Measurements from ENCODE around the gene GPR55. TPM values are rescaled to one million over a fixed set of nuclear protein-coding genes. Genes with fewer than 3 reads are reported as not detected.

Gene GPR55
- total RNA-seq, 4 donors from 2014 or later: 0.61 to 0.88 (median 0.78) TPM

- no peak for TF ChIP-seq CTCF (IDR thresholded peaks at IDR 0.05)
- TF ChIP-seq POLR2A (IDR thresholded peaks at IDR 0.05): no peak
- H3K27me3 ChIP-seq: peaks cover 0 to 26% (median 0%) of the 10 kb centered on the region in 4 donors
- DNase-seq: no peak
- no peaks in the 10 kb centered on the region for H3K36me3 ChIP-seq
- H3K4me3 ChIP-seq: no peak overlapping the region
- H3K9me3 ChIP-seq: no peaks in the 10 kb centered on the region
- WGBS, 2 donors: 63 to 80% methylated on average over 8 to 9 of the region's 10 CpGs
- H3K27ac ChIP-seq: no peak overlapping the region
- H3K4me1 ChIP-seq: peaks cover 0 to 15% (median 3%) of the 10 kb centered on the region in 3 donors
- intact Hi-C loops (cut with DNase I): no loop called here
Measured at GRCh38 chr2:230930928-230931555, 6.0 kb upstream of the GPR55 start.

GRCh38 chr2:230930149-230930780 is 5.2 kb upstream of the GPR55 start:
- no peak overlapping the region for H3K27ac ChIP-seq
- intact Hi-C loops (cut with DNase I): no loop called here
- TF ChIP-seq POLR2A (IDR thresholded peaks at IDR 0.05): no peak
- TF ChIP-seq CTCF (IDR thresholded peaks at IDR 0.05): no peak
- no peaks in the 10 kb centered on the region for H3K36me3 ChIP-seq
- WGBS, 2 donors: 73 to 79% methylated on average over 7 of the region's 7 CpGs
- H3K9me3 ChIP-seq: no peaks in the 10 kb centered on the region
- H3K27me3 ChIP-seq: peaks cover 0 to 19% (median 0%) of the 10 kb centered on the region in 4 donors
- H3K4me3 ChIP-seq: no peak overlapping the region
- DNase-seq: no peak
- peaks cover 3 to 22% (median 4%) of the 10 kb centered on the region in 3 donors for H3K4me1 ChIP-seq

GRCh38 chr2:230929381-230930148 is 4.5 kb upstream of the GPR55 start:
- Histone ChIP-seq H3K4me3 (no peak overlapping the region), H3K27ac (no peak overlapping the region), H3K9me3 (no peaks in the 10 kb centered on the region), H3K27me3 (peaks cover 0 to 18% (median 0%) of the 10 kb centered on the region in 4 donors), H3K4me1 (peaks cover 3 to 25% (median 4%) of the 10 kb centered on the region in 3 donors), H3K36me3 (no peaks in the 10 kb centered on the region)
- WGBS, 2 donors: 76% methylated on average over 8 to 9 of the region's 10 CpGs
- no peak for TF ChIP-seq CTCF (IDR thresholded peaks at IDR 0.05)
- no peak for TF ChIP-seq POLR2A (IDR thresholded peaks at IDR 0.05)
- intact Hi-C loops (cut with DNase I): no loop called here
- no peak for DNase-seq

GRCh38 chr2:230928701-230929380 is 3.8 kb upstream of the GPR55 start:
- DNase-seq: no peak
- Histone ChIP-seq H3K36me3 (no peaks in the 10 kb centered on the region), H3K4me1 (peaks cover 3 to 25% (median 4%) of the 10 kb centered on the region in 3 donors), H3K9me3 (no peaks in the 10 kb centered on the region), H3K4me3 (no peak overlapping the region), H3K27me3 (peaks cover 0 to 18% (median 0%) of the 10 kb centered on the region in 4 donors), H3K27ac (no peak overlapping the region)
- WGBS, 2 donors: 82 to 93% methylated on average over 6 to 11 of the region's 12 CpGs
- TF ChIP-seq POLR2A (IDR thresholded peaks at IDR 0.05): no peak
- TF ChIP-seq CTCF (IDR thresholded peaks at IDR 0.05): no peak
- intact Hi-C loops (cut with DNase I): no loop called here
